H1 (cell line): ENCODE measurements around the gene PARD3. TPM values are rescaled to one million over a fixed set of nuclear protein-coding genes. Genes with fewer than 3 reads are reported as not detected.

ENCODE experiments used
- GABPA ChIP-seq: IDR thresholded peaks from 2 replicates; pipeline ENCODE4 v1.6.1; 2011; ENCODE audit warnings: mild to moderate bottlenecking, low read length, moderate library complexity, borderline replicate concordance; ENCODE audit not compliant: insufficient read depth
- KDM1A ChIP-seq: fragments of 200-600, 300-600 bp; sonication (generic); IDR thresholded peaks from 2 replicates; pipeline ENCODE4 v1.7.1; 2016; ENCODE audit warnings: mild to moderate bottlenecking, low read length, borderline replicate concordance
- SP2 ChIP-seq: IDR thresholded peaks from 2 replicates; pipeline ENCODE4 v1.6.1; 2012; ENCODE audit warnings: mild to moderate bottlenecking, low read length, inconsistent platforms
- SP4 ChIP-seq: IDR thresholded peaks from 2 replicates; pipeline ENCODE4 v1.6.1; 2012; ENCODE audit warnings: low read length, inconsistent platforms
- polyA plus RNA-seq, 7 experiments: library from polyadenylated mRNA; depleted of rRNA in 3 of 7; stranded (reverse) in 5 of 7; unstranded in 2 of 7; fragments of >200 nt in 5 of 7; fragments of 200-250 nt in 2 of 7; gene quantifications; 1 replicate in 5 of 7; 2 replicates in 1 of 7; 4 replicates in 1 of 7; pipeline versions ENCODE4 v1.2.1 to v1.2.3, GENCODE V29; 2011 to 2013; ENCODE audit warnings: missing spikeins in 2 of 7, mixed read lengths in 2 of 7
- total RNA-seq: library from RNA; stranded (reverse); fragmentation: NEBNext Ultra II Directional; extraction: Animal tissue kit (Norgen Biotek cat#: 25700); gene quantifications from 2 replicates; pipeline ENCODE4 v1.2.1, GENCODE V29; 2021

Gene PARD3
- total and polyA plus RNA-seq, 2 of the 8 experiments (the other 6 are each of a cell fraction or from before 2014, with no cell fraction given), result 19.7 to 49.1 TPM

DNA sequence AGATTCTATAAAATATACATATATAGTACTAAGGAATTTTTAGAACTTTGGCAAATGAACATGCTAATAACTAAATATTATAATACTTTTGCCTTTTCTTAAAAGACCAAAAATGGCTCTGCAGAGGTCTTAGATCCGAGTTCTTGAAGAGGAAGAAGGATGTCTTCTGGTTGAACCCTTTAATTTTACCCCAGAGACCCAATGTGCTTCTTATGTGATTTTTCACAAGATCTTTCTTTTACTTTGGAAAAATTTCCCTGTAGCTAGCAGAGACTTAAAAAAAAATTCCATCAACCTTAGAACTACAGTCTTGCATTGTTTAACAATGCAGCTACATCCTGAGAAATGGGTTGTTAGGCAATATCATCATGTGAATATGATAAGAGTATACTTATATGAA lies 663.2 kb downstream of the PARD3 start (continued):
- TF ChIP-seq GABPA, result no peak
- TF ChIP-seq SP2, result no peak
- TF ChIP-seq KDM1A, result no peak
- TF ChIP-seq SP4, result no peak
